ENCODE data around the gene SHISA2. TPM values are rescaled to one million over a fixed set of nuclear protein-coding genes. Genes with fewer than 3 reads are reported as not detected.

Gene SHISA2
- total RNA-seq, 4 donors from 2014 or later, result 2.8 to 19.3 (median 3.2) TPM

DNA sequence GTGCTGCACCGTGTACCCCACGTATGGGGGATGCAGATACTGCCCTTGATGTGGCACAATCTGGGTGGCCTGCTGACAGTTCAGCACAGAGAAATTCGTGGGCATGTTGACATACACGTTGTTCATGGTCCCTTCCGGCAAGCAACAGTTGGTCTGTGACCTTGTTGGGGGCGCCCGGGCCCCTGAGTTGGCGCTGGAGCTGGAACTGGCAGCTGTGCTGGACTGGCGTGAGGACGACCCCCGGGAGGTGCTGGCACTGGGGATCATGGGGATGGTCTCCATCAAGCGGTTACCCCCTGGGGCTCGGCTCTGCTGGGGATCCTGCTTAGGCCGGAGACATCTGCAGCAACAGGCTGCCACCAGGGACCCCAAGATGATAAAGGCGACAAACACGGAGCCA lies 5.2 kb downstream of the SHISA2 start:
- peaks cover 0 to 9% (median 4%) of the 10 kb centered on the region in 3 donors for H3K27me3 ChIP-seq
- TF ChIP-seq POLR2A (IDR thresholded peaks at IDR 0.05), result no peak
- TF ChIP-seq CTCF (IDR thresholded peaks at IDR 0.05 in 4 of 5, conservative IDR thresholded peaks at IDR 0.05 in 1 of 5), result no peak
- in situ Hi-C loops (cut with MboI; ENCODE audit: low sequenced_read_pairs in 4 of 4), result no loop called here
- no peak overlapping the region for H3K27ac ChIP-seq
- H3K4me1 ChIP-seq, result peaks cover 7 to 11% of the 10 kb centered on the region in 2 donors
- H3K4me3 ChIP-seq, result no peak overlapping the region
- DNase-seq (no peak), ATAC-seq (no peak)
- no peaks in the 10 kb centered on the region for H3K36me3 ChIP-seq
- no peaks in the 10 kb centered on the region for H3K9me3 ChIP-seq
- intact Hi-C loops (cut with DNase I; ENCODE audit: low total_unique reads), result no loop called here

DNA sequence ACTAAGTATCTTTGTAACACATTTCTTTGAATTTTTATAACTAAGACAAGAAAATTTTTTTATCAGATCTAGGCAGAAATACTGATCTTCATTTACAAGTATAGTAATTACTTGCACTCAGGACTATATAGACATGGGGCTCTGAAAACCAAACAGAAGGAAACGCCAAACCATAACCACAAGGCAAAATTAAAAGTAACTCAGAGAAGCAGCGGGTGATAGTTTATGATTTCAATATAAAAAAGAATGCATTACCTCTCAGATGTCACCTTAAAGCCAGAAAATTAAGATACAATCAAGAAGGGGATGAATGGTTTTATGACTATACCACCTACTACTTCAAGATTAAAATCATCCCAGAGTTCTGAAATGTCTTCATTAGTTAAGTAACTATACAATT lies 6.7 kb downstream of the SHISA2 start:
- no peaks in the 10 kb centered on the region for H3K36me3 ChIP-seq
- ATAC-seq (no peak), DNase-seq (no peak)
- TF ChIP-seq POLR2A (IDR thresholded peaks at IDR 0.05) (no peak), CTCF (IDR thresholded peaks at IDR 0.05 in 4 of 5, conservative IDR thresholded peaks at IDR 0.05 in 1 of 5) (no peak)
- intact Hi-C loops (cut with DNase I; ENCODE audit: low total_unique reads) (no loop called here), in situ Hi-C loops (cut with MboI; ENCODE audit: low sequenced_read_pairs in 4 of 4) (no loop called here)
- H3K9me3 ChIP-seq, result no peaks in the 10 kb centered on the region
- H3K27me3 ChIP-seq, result peaks cover 0 to 5% (median 3%) of the 10 kb centered on the region in 3 donors
- H3K4me3 ChIP-seq, result no peak overlapping the region
- peaks cover 7% of the 10 kb centered on the region in 2 donors for H3K4me1 ChIP-seq
- no peak overlapping the region for H3K27ac ChIP-seq

GRCh38 chr13:26042785-26043184 lies 9.0 kb downstream of the SHISA2 start:
- Histone ChIP-seq H3K27ac (no peak overlapping the region), H3K27me3 (no peaks in the 10 kb centered on the region), H3K36me3 (no peaks in the 10 kb centered on the region), H3K4me3 (no peak overlapping the region), H3K4me1 (no peaks in the 10 kb centered on the region), H3K9me3 (no peaks in the 10 kb centered on the region)
- intact Hi-C loops (cut with DNase I; ENCODE audit: low total_unique reads), result no loop called here
- TF ChIP-seq CTCF (IDR thresholded peaks at IDR 0.05 in 4 of 5, conservative IDR thresholded peaks at IDR 0.05 in 1 of 5) (no peak), POLR2A (IDR thresholded peaks at IDR 0.05) (no peak)
- in situ Hi-C loops (cut with MboI; ENCODE audit: low sequenced_read_pairs in 4 of 4), result no loop called here
- no peak for DNase-seq
- ATAC-seq, result no peak

GRCh38 chr13:26041444-26041843 lies 10.4 kb downstream of the SHISA2 start:
- H3K9me3 ChIP-seq, result no peaks in the 10 kb centered on the region
- in situ Hi-C loops (cut with MboI; ENCODE audit: low sequenced_read_pairs in 4 of 4) (no loop called here), intact Hi-C loops (cut with DNase I; ENCODE audit: low total_unique reads) (no loop called here)
- no peaks in the 10 kb centered on the region for H3K4me1 ChIP-seq
- TF ChIP-seq POLR2A (IDR thresholded peaks at IDR 0.05), result no peak
- TF ChIP-seq CTCF (IDR thresholded peaks at IDR 0.05 in 4 of 5, conservative IDR thresholded peaks at IDR 0.05 in 1 of 5), result no peak
- H3K36me3 ChIP-seq, result no peaks in the 10 kb centered on the region
- DNase-seq (no peak), ATAC-seq (no peak)
- H3K27me3 ChIP-seq, result no peaks in the 10 kb centered on the region
- H3K27ac ChIP-seq, result no peak overlapping the region
- no peak overlapping the region for H3K4me3 ChIP-seq

GRCh38 chr13:26038931-26039475 lies 12.8 kb downstream of the SHISA2 start:
- no peak for ATAC-seq
- no peak overlapping the region for H3K27ac ChIP-seq
- H3K9me3 ChIP-seq, result no peaks in the 10 kb centered on the region
- H3K27me3 ChIP-seq, result no peaks in the 10 kb centered on the region
- no peaks in the 10 kb centered on the region for H3K36me3 ChIP-seq
- no peaks in the 10 kb centered on the region for H3K4me1 ChIP-seq
- TF ChIP-seq POLR2A (IDR thresholded peaks at IDR 0.05) (no peak), CTCF (IDR thresholded peaks at IDR 0.05 in 4 of 5, conservative IDR thresholded peaks at IDR 0.05 in 1 of 5) (no peak)
- intact Hi-C loops (cut with DNase I; ENCODE audit: low total_unique reads), result no loop called here
- in situ Hi-C loops (cut with MboI; ENCODE audit: low sequenced_read_pairs in 4 of 4), result no loop called here
- no peak overlapping the region for H3K4me3 ChIP-seq
- no peak for DNase-seq

All from gastrocnemius medialis (tissue), 4 donors.